CD4-positive, alpha-beta T cell treated with Interleukin-15 for 4 hours (primary cell): Measurements from ENCODE around the gene PSD2.

Experiments
- DNase-seq: peaks from one replicate; pipeline ENCODE4 v3.0.0-alpha.2; 2020; ENCODE audit warnings: low spot score

Gene PSD2

DNA sequence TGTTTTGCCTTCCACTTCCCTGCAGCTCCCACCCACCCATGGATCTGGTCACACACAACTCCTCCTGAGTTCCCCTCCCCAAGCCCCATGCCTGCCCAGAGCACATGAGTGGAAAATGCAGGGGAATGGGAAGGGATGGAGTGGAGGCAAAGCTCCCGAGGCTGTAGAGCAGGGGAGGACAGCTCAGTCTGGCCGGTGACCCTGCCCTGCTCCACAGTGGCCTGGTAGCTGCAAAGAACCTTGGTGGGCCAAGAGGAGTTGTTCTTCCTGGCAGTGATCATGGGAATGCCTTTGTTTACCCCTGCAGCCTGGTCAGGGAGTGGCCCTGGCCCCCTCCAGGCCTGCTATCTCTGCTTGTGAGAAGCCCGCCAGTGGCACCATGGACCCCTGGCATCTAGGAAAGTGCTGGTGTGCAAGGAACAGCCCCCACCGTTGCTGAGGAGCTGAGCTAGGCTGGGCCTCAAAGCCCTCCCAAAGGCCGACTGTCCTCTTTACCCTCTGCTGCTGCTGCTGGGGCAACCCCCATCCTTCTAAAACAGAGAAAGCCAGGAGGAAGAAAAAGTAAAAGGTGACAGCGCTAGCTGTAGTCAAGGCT lies 60.4 kb downstream of the PSD2 start:
- DNase-seq: no peak

GRCh38 chr5:139856714-139857113 lies 61.1 kb downstream of the PSD2 start:
- DNase-seq: no peak

GRCh38 chr5:139859013-139859412 lies 63.4 kb downstream of the PSD2 start:
- no peak for DNase-seq

DNA sequence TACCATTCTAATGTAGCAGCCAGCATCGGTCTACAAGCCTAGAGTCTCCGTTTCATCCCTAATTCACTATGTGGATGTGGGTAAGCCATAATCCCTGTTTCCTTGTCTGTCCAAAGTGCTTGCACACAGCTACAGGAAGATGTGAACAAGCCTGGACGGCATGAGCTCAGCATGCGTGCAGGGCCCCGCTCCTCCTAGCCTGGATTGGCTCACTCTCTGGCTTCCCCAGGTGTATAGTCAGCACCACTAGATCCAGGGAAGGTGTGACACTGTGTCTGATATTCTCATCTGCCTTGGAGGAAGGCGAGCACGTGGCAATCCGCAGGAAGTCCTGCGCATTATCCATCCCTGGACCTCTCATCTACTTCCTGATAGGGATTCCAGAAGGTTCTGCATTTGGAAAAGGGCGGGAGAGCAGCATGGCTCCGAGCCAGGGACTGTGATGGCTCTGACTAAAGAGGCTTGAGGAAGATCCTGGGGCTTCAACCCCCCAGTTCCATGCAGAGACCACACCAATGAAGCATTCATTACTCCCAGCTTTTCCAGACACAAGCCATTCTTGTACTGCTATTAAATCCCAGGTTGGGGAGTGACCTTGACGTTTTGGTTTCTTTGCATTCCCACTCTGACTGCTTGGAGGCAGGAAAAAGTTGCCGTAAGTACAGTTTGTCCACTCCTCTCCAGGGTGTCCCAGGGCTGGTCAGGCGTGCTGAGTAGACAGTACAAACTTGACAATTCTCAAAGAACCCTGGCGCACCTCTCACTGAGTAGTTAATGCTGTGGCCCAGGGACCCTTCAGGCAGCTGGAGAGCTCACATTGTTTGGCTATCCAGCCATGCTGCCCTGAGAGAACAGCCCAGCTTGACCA lies 65.6 kb downstream of the PSD2 start:
- no peak for DNase-seq

GRCh38 chr5:139861889-139862207 lies 66.2 kb downstream of the PSD2 start:
- no peak for DNase-seq

DNA sequence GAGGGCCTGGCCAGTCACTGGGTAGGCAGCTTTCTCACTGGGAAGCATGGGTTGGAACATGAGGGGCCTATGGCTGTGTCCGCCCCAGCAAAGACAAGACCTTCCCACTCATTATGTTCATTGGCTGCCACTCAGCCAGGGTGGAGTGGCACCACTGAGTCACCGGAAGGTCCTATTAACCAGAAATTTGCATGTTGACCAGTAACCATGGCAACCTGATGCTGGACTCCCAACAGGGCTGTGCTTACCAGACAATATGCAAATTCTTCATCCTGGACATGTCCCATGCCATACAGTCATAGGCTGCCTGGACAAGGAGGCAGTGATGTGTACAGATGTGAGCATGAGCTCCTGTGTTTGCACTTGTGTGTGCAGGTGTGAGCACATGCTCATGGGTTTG lies 66.7 kb downstream of the PSD2 start:
- DNase-seq: no peak

GRCh38 chr5:139862803-139863202 lies 67.2 kb downstream of the PSD2 start:
- DNase-seq: no peak

- no peak for DNase-seq
These were observed 67.8 kb downstream of the PSD2 start for GRCh38 chr5:139863361-139863760.

- peak; percentile 54 for DNase-seq
These were observed 68.4 kb downstream of the PSD2 start for GRCh38 chr5:139863855-139864558.

DNA sequence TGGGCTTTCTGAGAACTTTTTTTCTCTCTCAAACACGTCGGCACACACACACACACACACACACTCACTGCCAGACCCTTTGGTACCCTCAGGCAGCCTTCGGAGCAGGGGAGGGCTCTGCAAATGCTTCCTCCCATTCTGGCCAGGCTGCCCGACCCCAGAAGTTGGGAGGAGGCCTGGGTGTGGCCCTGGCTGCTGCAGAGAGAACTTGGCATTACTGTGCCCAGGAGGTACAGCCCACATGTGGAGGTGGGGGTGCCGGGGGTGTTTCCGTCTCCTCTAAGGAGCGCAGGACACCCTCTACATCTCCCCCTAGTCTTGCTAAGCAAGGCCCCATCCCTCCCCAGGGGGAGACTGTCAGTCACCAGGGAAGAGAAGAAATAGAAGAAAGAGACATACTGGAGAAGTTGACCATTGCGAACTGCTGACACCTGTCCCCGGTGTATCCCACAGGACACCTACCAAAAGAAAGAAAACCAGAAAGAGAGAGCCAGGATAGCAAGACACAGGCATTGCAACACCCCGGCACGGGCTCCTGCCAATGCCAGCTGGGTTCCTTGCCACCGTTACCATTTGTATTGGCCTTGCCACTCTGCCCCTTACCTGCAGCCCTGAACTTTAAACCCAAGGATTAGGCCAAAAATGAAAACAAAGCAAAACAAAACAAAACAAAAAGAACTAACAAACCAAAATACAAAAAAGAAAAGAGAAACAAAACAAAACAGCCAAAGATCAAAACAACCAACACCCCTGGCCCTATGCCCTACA lies 69.3 kb downstream of the PSD2 start:
- no peak for DNase-seq

DNA sequence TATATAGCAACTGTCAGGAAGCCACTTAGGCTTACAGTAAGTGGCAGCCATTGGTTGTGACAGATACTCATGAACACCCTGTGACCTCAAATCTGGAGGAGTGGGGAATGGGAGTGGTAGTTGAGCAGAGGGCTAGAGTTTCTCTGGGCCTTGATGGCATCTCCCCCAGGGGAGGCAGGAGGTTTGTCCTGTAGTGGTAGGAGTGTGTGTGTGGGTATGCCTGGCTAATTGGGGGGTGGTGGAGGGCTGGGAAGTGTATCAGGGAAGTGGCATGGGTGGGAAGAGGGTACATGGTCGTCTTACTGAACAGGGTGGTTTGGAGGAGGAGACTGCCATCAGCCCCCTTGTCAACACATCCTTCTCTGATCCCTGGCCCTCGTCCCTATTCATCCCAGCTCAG lies 71.5 kb downstream of the PSD2 start:
- no peak for DNase-seq

- DNase-seq: no peak
These were observed 72.0 kb downstream of the PSD2 start for GRCh38 chr5:139867581-139867980.

GRCh38 chr5:139869042-139869790 lies 73.6 kb downstream of the PSD2 start:
- no peak for DNase-seq

- DNase-seq: no peak
These were observed 75.1 kb downstream of the PSD2 start for GRCh38 chr5:139870677-139871076.

DNA sequence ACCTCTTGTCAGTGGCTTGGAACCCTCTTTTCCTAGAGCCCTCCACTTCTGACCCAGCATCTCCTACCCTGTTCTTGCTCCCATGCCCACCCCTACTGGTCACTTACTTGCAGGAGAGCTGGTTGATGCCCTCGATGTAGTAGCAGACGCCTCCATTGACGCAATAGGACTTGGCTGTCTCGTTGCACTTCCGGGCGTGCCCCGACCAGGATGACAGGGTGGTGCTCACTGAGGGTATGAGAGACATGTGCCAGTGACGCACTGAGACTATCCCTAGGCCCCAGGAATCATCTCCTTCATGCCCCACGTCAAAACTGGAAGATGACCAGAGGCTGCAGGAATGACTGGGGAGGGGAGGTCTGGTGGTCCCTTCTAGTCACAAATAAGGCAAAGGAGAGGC lies 76.0 kb downstream of the PSD2 start:
- no peak for DNase-seq

DNA sequence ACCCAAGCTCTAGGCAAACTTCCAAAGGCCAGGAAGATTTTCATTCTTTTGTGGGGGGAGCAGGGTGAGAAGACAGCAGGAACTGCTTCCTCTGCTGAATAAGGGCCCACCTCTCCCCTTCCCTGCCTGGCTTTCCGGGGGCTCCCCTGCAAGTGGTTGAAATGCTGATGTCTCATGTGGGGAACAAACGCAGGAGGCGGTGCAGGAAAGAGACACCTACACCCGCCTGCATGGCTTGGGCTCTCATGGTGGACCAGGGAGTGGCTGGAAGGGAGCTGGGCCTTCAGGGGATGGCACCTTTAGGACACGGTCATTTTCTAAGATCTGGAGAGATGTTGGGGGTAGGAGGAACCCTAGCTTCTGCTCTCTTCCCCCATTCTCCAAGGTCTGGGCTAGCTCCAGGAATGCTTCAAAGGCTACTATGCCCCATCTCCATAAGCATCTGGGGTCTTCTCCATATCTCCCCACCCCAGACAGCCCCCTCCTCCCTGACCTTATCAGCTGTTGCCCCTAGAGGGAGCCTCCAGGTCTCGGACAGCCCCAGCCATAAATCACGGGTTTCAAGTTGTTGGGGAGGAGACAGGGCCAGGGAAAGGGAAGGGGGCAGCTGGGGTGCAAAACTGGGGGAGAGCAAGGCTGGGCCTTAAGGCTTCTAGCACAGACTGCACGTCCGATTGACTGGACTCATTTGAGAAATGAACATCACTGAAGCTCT lies 76.6 kb downstream of the PSD2 start:
- DNase-seq: no peak

DNA sequence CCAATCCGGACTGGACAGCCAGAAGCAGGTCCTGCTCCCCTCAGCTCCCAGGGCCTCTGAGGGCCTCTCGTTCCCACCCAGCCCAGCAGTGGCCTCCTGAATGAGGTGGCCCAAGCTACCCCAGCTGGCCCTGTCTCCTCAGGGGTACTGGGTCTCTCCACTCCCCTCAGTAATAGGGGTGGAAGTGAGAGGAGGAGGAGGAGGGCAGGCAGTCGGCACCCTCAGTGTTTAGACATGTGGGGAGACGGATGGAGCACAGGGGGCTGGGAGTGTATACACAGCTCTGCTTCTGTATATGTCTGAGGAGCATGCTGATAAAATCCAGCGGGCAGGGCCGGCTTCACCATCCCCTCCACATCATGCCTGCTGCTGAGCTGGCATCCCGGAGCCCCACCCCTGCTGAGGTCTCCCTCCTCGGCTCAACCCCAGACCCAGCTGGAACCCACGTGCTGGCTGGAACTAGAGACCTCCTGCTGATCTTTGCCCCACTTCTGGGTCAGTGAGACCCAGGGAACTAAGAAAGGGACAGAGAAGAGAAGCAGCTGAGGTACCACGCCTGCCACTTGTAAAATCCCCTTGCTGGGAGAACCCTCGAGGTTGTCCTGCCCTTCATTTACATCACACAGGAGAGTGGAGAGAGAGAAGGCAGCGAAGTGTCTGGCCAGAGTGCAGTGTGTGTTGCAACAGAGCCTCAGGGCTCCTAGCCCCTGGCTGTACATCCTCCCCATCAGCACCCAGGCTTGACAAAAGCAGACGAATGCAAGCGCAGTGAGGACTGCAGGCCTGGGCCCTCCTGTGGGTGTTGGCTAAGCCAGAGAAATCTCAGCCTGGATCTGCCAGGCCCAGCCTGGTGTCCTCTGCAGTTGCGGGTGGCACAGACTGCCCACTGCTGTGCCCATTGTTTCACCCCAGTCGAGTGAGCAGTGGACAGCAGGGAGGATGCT lies 77.5 kb downstream of the PSD2 start:
- no peak for DNase-seq

- DNase-seq: no peak
These were observed 80.3 kb downstream of the PSD2 start for GRCh38 chr5:139875957-139876356.

DNA sequence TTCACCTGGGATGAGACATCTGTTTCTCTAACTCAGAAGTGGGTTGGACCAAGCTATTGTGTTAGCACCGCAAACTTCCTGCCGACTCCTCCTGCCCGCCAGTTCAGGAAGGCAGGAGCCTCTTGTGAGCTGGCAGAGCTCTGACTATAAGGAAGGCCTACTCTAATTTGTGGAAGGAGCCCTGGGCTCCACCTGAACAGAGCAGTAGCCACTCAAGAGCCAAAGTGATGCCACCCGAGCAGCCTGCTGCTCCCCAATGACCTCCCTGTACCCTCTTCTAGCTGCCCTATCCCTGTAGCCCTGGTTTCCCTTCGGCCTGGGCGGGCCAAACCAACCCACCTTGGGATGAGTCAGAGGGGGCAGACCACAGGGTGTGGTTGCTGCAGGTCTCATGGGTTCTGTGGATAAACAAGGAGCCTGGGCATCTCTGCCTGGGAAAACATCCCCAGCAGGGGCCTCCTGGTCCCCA lies 81.6 kb downstream of the PSD2 start:
- DNase-seq: no peak

DNA sequence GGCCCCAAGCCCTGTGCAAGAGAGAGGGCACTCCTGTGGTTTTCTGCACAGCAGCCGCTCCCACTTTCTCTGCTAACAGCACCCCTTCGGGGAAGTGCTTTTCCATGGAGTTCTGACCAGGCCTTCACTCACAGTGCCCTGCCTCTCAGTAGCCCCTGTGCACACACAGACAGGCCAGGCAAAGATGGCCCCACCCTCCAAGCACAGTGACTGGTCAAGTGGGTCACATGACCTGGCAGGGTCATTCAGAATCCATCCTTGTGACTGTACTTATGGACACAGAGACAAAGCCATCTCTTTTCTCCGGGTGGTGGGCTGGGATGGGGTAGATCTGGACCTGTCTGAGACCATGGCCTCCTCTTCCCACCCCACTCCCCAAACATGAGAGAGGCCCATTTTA lies 82.5 kb downstream of the PSD2 start:
- DNase-seq: no peak
